Prostate gland (tissue), 2 donors: ENCODE results near the gene PLPP1.

Source experiments
- POLR2A ChIP-seq: fragments of 450-650 bp; IDR thresholded peaks from one replicate; pipeline ENCODE4 v1.6.1; 2016; ENCODE audit warnings: antibody characterized with exemption, mild to moderate bottlenecking
- POLR2AphosphoS5 ChIP-seq: sonication (generic); formaldehyde crosslinking; IDR thresholded peaks from one replicate; pipeline ENCODE4 v1.6.1; 2017; ENCODE audit warnings: antibody characterized with exemption
- TF ChIP-seq, protein P1 (sequence below), 4 experiments: fragments of 200-600 bp in 2 of 4; fragments of 450-650 bp in 2 of 4; sonication (generic) in 2 of 4; IDR thresholded peaks; 1 replicate in 3 of 4; 2 replicates in 1 of 4; pipeline ENCODE4 v1.5.1; 2016 to 2019; ENCODE audit warnings: antibody characterized with exemption in 4 of 4, mild to moderate bottlenecking in 2 of 4, moderate library complexity in 2 of 4

DNA sequence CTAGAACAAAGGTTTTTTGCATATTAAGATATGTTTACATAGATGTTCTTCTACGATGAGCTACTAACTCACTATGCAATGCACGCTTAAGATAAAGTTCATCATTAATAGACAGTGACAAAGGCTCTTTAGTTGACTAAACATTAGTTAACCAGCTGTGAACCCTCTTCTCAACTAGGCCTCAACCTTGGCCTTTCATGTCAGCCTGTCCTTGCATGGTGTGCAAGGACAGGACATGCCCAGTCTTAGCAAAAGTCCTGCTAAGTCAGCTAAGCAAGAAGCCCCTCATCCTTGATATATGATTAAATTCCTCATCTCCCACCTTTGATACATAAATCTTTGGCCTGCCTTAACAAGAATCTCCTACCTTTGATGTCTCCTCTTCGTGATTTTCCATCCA is 50.9 kb downstream of the PLPP1 start:
- no peak for TF ChIP-seq POLR2A
- TF ChIP-seq, protein P1, sequence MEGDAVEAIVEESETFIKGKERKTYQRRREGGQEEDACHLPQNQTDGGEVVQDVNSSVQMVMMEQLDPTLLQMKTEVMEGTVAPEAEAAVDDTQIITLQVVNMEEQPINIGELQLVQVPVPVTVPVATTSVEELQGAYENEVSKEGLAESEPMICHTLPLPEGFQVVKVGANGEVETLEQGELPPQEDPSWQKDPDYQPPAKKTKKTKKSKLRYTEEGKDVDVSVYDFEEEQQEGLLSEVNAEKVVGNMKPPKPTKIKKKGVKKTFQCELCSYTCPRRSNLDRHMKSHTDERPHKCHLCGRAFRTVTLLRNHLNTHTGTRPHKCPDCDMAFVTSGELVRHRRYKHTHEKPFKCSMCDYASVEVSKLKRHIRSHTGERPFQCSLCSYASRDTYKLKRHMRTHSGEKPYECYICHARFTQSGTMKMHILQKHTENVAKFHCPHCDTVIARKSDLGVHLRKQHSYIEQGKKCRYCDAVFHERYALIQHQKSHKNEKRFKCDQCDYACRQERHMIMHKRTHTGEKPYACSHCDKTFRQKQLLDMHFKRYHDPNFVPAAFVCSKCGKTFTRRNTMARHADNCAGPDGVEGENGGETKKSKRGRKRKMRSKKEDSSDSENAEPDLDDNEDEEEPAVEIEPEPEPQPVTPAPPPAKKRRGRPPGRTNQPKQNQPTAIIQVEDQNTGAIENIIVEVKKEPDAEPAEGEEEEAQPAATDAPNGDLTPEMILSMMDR (IDR thresholded peaks at IDR 0.05), result no peak
- TF ChIP-seq POLR2AphosphoS5, result no peak
